ENCODE measurements around the gene MS4A8. TPM values are rescaled to one million over a fixed set of nuclear protein-coding genes. Genes with fewer than 3 reads are reported as not detected.

The MS4A8 gene
- total RNA-seq, 1 donor from 2014 or later: not detected

GRCh38 chr11:60717956-60718355 lies 18.5 kb downstream of the MS4A8 start:
- H3K4me3 Mint-ChIP-seq (ENCODE audit: unreplicated experiment): no peak overlapping the region
- Histone ChIP-seq H4K20me1 (ENCODE audit: insufficient read depth, low read length) (no peaks in the 10 kb centered on the region), H3K9me3 (ENCODE audit: insufficient read depth, low read depth, low read length) (peaks cover 2% of the 10 kb centered on the region), H3K27me3 (ENCODE audit: insufficient read depth, low read length) (no peaks in the 10 kb centered on the region), H3K79me2 (ENCODE audit: insufficient read depth, low read length) (no peaks in the 10 kb centered on the region), H3K4me3 (ENCODE audit: insufficient read depth, low read depth, low read length) (no peak overlapping the region), H3K4me1 (ENCODE audit: insufficient read depth, low read length) (no peaks in the 10 kb centered on the region), H2AFZ (ENCODE audit: low read depth, low read length) (no peak overlapping the region), H3K36me3 (ENCODE audit: insufficient read depth, low read length) (no peaks in the 10 kb centered on the region), H3K27ac (ENCODE audit: low read depth, low read length) (no peak overlapping the region), H3K9ac (ENCODE audit: low read length) (no peak overlapping the region), H3K4me2 (ENCODE audit: low read length) (no peak overlapping the region)
- DNase-seq (ENCODE audit: low read depth): no peak
- H3K9me3 Mint-ChIP-seq (ENCODE audit: unreplicated experiment): peaks cover 10% of the 10 kb centered on the region
- no peak for TF ChIP-seq EZH2 (IDR thresholded peaks at IDR 0.05; ENCODE audit: insufficient read depth, low read length)
- TF ChIP-seq, protein P1, sequence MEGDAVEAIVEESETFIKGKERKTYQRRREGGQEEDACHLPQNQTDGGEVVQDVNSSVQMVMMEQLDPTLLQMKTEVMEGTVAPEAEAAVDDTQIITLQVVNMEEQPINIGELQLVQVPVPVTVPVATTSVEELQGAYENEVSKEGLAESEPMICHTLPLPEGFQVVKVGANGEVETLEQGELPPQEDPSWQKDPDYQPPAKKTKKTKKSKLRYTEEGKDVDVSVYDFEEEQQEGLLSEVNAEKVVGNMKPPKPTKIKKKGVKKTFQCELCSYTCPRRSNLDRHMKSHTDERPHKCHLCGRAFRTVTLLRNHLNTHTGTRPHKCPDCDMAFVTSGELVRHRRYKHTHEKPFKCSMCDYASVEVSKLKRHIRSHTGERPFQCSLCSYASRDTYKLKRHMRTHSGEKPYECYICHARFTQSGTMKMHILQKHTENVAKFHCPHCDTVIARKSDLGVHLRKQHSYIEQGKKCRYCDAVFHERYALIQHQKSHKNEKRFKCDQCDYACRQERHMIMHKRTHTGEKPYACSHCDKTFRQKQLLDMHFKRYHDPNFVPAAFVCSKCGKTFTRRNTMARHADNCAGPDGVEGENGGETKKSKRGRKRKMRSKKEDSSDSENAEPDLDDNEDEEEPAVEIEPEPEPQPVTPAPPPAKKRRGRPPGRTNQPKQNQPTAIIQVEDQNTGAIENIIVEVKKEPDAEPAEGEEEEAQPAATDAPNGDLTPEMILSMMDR (IDR thresholded peaks at IDR 0.05; ENCODE audit: insufficient read depth, low read depth, low read length): no peak
- FAIRE-seq: no peak
- H3K36me3 Mint-ChIP-seq (ENCODE audit: low read depth, unreplicated experiment): no peaks in the 10 kb centered on the region
- no peaks in the 10 kb centered on the region for H3K4me1 Mint-ChIP-seq (ENCODE audit: low read depth, unreplicated experiment)
- H3K27me3 Mint-ChIP-seq (ENCODE audit: low read depth, unreplicated experiment): peaks cover 19% of the 10 kb centered on the region
- no peak overlapping the region for H3K27ac Mint-ChIP-seq (ENCODE audit: unreplicated experiment)

DNA sequence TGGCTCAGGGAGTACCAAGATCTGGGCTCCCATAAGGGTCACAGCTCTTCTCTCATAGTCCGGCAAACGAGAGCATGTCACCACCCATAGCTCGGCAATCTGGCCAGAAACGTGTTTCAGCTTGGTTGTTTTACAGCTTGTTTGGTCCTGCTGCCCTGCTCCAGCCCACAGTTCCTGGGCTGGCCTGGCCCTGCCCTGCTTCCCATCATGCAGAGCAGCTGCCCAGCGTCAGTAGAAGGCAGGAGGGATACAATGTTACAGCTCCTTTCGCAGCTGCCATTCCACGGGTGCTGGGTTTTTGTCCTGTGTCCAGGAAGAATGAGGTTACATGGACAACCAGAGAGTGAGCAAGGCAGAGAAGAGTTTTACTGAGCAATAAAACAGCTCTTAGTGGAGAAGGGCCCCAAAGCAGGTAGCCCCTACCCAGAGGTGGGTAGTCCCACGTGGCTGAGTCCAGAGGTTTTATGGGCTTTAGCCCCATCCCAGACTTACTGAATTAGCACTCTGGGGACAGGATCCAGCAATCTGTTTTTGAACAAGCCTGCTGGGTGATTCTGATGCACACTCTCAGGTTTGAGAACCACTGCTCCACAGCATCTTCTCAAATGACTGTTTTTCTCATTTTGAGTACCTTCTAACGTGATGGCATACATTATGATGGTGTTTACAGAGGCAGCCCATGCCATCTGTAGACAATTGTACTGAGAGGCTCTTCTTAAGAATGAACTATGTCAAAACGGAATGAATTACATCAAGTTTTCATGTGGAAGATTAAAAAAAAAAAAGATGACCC lies 19.3 kb downstream of the MS4A8 start:
- H3K36me3 Mint-ChIP-seq (ENCODE audit: low read depth, unreplicated experiment): no peaks in the 10 kb centered on the region
- no peaks in the 10 kb centered on the region for H3K36me3 ChIP-seq (ENCODE audit: insufficient read depth, low read length)

More for the DNA sequence above, 19.3 kb downstream of the MS4A8 start:
- no peaks in the 10 kb centered on the region for H3K27me3 ChIP-seq (ENCODE audit: insufficient read depth, low read length)
- no peak overlapping the region for H3K27ac ChIP-seq (ENCODE audit: low read depth, low read length)
- H3K9me3 ChIP-seq (ENCODE audit: insufficient read depth, low read depth, low read length): peaks cover 2% of the 10 kb centered on the region
- H2AFZ ChIP-seq (ENCODE audit: low read depth, low read length): no peak overlapping the region
- DNase-seq (ENCODE audit: low read depth) (no peak), FAIRE-seq (no peak)
- Mint-ChIP-seq H3K27me3 (ENCODE audit: low read depth, unreplicated experiment) (peaks cover 24% of the 10 kb centered on the region), H3K4me1 (ENCODE audit: low read depth, unreplicated experiment) (no peaks in the 10 kb centered on the region), H3K9me3 (ENCODE audit: unreplicated experiment) (peaks cover 10% of the 10 kb centered on the region), H3K27ac (ENCODE audit: unreplicated experiment) (no peak overlapping the region), H3K4me3 (ENCODE audit: unreplicated experiment) (no peak overlapping the region)
- H3K4me2 ChIP-seq (ENCODE audit: low read length): no peak overlapping the region
- H4K20me1 ChIP-seq (ENCODE audit: insufficient read depth, low read length): no peaks in the 10 kb centered on the region
- no peak overlapping the region for H3K9ac ChIP-seq (ENCODE audit: low read length)
- H3K4me3 ChIP-seq (ENCODE audit: insufficient read depth, low read depth, low read length): no peak overlapping the region
- H3K4me1 ChIP-seq (ENCODE audit: insufficient read depth, low read length): no peaks in the 10 kb centered on the region
- no peaks in the 10 kb centered on the region for H3K79me2 ChIP-seq (ENCODE audit: insufficient read depth, low read length)
- TF ChIP-seq, protein P1 (IDR thresholded peaks at IDR 0.05; ENCODE audit: insufficient read depth, low read depth, low read length): no peak
- TF ChIP-seq EZH2 (IDR thresholded peaks at IDR 0.05; ENCODE audit: insufficient read depth, low read length): no peak

All from astrocyte (in vitro differentiated cells and primary cell).